Measurements from ENCODE around the gene HOXD8. TPM values are rescaled to one million over a fixed set of nuclear protein-coding genes. Genes with fewer than 3 reads are reported as not detected.
A peak's percentile ranks its signal among the peaks of the same experiment; 100 is the strongest.

The HOXD8 gene
- total RNA-seq, 4 donors from 2014 or later = 12.6 to 19.5 (median 16.7) TPM

DNA sequence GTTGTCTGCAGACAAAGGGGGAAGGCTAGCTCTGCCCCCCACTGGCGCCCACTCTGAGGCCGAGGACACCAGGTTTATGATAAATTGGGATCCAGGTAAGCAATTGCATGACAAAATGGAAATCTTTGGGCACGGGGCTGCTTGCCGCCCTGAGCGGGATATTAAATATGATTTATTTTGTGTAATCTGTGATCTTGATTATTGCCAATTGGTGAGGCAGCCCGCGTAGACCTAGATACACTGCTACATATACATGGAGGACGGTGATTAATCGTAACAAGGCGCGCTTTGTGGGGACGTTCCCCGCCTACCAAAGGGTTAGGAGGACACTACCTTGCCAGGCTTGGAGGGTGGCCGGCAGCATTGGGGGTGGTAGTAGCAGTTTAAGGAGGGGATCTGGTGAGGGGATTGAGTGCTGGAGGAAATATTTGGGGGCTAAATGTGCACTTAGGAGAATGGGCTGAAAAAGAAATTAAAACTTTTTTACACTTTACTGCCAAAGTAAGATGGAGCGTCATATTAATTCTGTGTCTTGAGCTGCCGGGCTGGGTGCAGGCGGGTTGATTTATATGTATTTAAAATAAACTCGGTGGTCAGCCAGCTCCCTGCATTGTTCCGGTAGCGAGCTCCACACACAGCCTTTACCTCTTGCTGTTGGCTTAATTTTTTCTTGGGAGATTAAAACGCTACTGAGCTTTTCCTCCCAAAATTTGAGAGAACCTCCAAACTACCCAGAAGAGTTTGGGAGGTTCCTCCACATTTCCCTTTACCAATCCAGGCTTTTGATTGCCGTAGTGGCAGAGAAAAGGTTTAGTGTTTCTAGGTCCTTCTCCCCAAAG, 31.7 kb downstream of the HOXD8 start:
- Histone ChIP-seq H3K27ac (no peak overlapping the region), H3K27me3 (peaks cover 6 to 100% of the 10 kb centered on the region in 2 donors), H3K4me3 (peak overlapping the region in 2 of 4 donors; percentile 4 to 36), H3K9me3 (peaks cover 0 to 9% (median 0%) of the 10 kb centered on the region in 4 donors), H3K36me3 (no peaks in the 10 kb centered on the region), H3K4me1 (peaks cover 0 to 57% (median 9%) of the 10 kb centered on the region in 4 donors)
- no peak for DNase-seq (ENCODE audit: low spot score in 2 of 2)
- no peak for TF ChIP-seq EP300 (IDR thresholded peaks at IDR 0.05)
- TF ChIP-seq, protein P1, sequence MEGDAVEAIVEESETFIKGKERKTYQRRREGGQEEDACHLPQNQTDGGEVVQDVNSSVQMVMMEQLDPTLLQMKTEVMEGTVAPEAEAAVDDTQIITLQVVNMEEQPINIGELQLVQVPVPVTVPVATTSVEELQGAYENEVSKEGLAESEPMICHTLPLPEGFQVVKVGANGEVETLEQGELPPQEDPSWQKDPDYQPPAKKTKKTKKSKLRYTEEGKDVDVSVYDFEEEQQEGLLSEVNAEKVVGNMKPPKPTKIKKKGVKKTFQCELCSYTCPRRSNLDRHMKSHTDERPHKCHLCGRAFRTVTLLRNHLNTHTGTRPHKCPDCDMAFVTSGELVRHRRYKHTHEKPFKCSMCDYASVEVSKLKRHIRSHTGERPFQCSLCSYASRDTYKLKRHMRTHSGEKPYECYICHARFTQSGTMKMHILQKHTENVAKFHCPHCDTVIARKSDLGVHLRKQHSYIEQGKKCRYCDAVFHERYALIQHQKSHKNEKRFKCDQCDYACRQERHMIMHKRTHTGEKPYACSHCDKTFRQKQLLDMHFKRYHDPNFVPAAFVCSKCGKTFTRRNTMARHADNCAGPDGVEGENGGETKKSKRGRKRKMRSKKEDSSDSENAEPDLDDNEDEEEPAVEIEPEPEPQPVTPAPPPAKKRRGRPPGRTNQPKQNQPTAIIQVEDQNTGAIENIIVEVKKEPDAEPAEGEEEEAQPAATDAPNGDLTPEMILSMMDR (IDR thresholded peaks at IDR 0.05) = no peak
- TF ChIP-seq POLR2A (IDR thresholded peaks at IDR 0.05) = no peak
- WGBS, 2 donors = 66% methylated on average over 22 of the region's 22 CpGs

DNA sequence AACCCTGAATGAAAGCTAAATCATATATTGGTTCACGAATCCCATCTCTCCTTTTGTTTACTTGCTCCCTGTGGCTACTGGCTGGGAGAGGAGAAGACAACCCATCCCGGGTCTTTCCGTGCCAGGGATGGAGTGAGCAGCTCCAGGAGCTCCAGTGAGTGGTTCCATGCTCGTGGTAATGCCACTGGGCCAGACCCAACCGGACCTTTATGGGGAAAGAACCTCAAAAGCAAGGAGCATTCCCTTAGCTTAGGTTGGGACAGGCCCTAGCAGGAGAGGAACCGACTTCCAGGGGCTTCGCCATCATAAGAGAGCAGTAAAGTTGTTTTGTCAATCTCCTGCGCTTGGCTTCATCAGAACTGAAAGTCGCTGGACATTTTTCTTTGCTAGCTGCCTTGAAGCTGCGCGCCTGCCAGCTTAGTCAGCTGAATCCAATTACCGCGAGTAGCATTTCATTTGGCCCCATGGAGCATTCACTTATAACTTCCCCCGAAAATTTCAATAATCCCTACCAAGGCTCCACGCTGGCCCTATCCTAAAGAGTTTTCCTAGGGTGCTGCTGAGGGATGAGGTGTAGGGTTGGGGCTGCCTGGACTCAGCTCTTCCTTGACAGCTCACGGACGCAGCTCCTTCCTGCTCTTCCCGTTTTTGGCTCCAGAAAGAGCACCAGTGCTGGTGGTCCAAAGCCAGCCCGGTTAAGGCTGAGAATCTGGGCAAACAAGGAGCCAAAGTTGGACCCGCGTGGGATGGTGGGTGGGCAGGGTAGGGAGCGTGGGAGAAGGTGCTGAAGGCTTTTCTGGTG, 32.5 kb downstream of the HOXD8 start:
- Histone ChIP-seq H3K4me3 (peak overlapping the region in 2 of 4 donors; percentile 4 to 17), H3K4me1 (peaks cover 0 to 54% (median 9%) of the 10 kb centered on the region in 4 donors)

GRCh38 chr2:176162911-176163671, 33.6 kb downstream of the HOXD8 start:
- peaks cover 0 to 45% (median 9%) of the 10 kb centered on the region in 4 donors for H3K4me1 ChIP-seq
- H3K27me3 ChIP-seq = peaks cover 6 to 87% of the 10 kb centered on the region in 2 donors
- H3K9me3 ChIP-seq = peaks cover 0 to 9% (median 0%) of the 10 kb centered on the region in 4 donors
- no peak overlapping the region for H3K27ac ChIP-seq
- no peaks in the 10 kb centered on the region for H3K36me3 ChIP-seq
- TF ChIP-seq POLR2A (IDR thresholded peaks at IDR 0.05) = no peak
- TF ChIP-seq, protein P1 (IDR thresholded peaks at IDR 0.05) = no peak
- no peak overlapping the region for H3K4me3 ChIP-seq
- no peak for DNase-seq (ENCODE audit: low spot score in 2 of 2)
- WGBS, 2 donors = 37 to 40% methylated on average over 29 of the region's 29 CpGs

More for the DNA sequence above, 32.5 kb downstream of the HOXD8 start:
- H3K27me3 ChIP-seq = peaks cover 6 to 92% of the 10 kb centered on the region in 2 donors
- DNase-seq (ENCODE audit: low spot score in 2 of 2) = no peak
- H3K27ac ChIP-seq = no peak overlapping the region
- peaks cover 0 to 9% (median 0%) of the 10 kb centered on the region in 4 donors for H3K9me3 ChIP-seq
- no peaks in the 10 kb centered on the region for H3K36me3 ChIP-seq
- no peak for TF ChIP-seq EP300 (IDR thresholded peaks at IDR 0.05)
- TF ChIP-seq POLR2A (IDR thresholded peaks at IDR 0.05) = no peak
- TF ChIP-seq, protein P1 (IDR thresholded peaks at IDR 0.05) = no peak
- WGBS, 2 donors = 30 to 33% methylated on average over 22 of the region's 22 CpGs

DNA sequence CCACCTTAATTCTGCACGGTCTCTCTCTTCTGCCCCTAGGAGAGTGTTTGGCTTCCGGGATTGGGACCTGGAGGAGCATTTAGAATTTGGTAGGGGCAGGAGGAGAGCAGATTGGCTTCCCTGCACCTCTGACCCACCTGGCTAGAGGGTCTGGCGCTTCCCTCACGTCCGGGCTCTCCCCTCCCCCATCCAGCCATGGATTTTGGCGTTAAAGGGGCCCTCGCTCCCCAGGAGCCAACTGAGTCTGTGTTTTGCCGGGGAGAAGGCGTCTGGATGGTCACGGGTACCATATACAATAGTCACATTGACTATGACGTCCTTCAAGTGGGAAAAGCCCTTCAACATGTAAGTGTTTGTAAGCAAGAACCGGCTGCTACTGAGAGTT, 34.2 kb downstream of the HOXD8 start:
- Histone ChIP-seq H3K27me3 (peaks cover 6 to 87% of the 10 kb centered on the region in 2 donors), H3K9me3 (peaks cover 0 to 9% (median 0%) of the 10 kb centered on the region in 4 donors), H3K36me3 (no peaks in the 10 kb centered on the region), H3K27ac (no peak overlapping the region), H3K4me3 (no peak overlapping the region), H3K4me1 (peaks cover 0 to 45% (median 9%) of the 10 kb centered on the region in 4 donors)
- no peak for DNase-seq (ENCODE audit: low spot score in 2 of 2)
- WGBS, 2 donors = 39 to 44% methylated on average over 12 of the region's 12 CpGs
- TF ChIP-seq EP300 (IDR thresholded peaks at IDR 0.05) = no peak
- TF ChIP-seq, protein P1 (IDR thresholded peaks at IDR 0.05) = no peak
- TF ChIP-seq POLR2A (IDR thresholded peaks at IDR 0.05) = no peak
